Muscle of arm (tissue), 12 donors: Measurements from ENCODE around the gene OR2F2. TPM values are rescaled to one million over a fixed set of nuclear protein-coding genes. Genes with fewer than 3 reads are reported as not detected.

ENCODE experiments used
- DNase-seq: peaks from one replicate; pipeline ENCODE4 v3.0.0-alpha.2; 2013
- polyA plus RNA-seq, 12 donors: library from polyadenylated mRNA; unstranded; fragments of 120-200 nt; gene quantifications; one replicate each; pipeline ENCODE4 v1.2.1, GENCODE V29; 2013; ENCODE audit not compliant: insufficient read length in 12 of 12

OR2F2 gene
- polyA plus RNA-seq, 12 donors: not detected

DNA sequence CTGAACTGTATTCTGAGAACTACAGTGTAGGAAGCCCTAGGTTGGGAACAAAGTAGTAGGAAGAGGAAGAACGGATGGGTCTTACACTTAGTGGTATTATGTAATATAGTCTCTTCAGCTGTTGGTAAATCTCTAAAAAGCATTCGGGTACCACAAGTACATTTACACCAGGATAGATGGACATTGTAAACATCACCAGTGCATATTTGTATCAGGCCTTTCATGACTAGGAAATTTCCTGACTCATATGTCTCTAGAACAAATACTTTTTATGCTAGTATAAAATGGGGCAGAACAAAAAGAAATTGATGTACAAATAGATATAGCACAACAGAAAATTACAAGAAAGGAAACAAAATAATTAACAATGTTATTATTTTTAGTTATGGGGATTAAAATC is 43.6 kb downstream of the OR2F2 start:
- DNase-seq: no peak

DNA sequence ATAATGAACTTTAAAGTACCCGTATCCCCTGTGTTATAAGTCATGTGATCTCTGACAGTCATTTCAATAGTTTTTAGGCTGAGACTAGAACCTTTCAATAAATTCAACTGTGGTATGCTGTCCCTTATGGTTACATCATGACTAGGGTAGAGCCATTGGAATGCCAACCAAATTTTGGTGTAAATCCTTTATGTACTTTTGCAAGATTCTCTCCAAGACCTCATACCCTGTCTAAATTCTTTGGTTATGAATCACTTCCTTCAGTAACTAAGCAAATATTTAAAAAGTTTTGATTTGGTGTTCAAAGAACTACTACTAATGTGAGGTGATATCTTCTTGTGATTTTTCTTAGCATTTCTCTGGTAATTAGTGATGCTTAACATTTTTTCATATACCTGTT is 44.3 kb downstream of the OR2F2 start:
- no peak for DNase-seq

DNA sequence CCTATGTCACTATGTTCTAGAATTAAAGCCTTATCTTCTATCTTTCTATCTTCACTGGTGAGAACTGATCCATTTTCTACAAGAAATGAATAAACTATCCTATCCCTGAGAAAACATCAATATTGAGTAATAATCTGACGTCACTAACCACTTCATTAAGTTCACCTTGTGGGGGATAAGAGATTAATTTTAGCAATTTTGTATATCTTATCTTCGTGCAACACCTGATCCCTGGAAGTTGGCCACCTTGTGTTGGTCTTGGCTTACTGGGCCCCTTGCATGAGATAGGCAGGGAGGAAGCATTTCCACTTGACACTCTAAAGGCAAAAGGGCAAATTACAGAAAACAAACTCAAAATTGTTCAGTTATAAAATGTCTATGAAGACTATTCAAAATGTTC is 45.0 kb downstream of the OR2F2 start:
- DNase-seq: no peak

DNA sequence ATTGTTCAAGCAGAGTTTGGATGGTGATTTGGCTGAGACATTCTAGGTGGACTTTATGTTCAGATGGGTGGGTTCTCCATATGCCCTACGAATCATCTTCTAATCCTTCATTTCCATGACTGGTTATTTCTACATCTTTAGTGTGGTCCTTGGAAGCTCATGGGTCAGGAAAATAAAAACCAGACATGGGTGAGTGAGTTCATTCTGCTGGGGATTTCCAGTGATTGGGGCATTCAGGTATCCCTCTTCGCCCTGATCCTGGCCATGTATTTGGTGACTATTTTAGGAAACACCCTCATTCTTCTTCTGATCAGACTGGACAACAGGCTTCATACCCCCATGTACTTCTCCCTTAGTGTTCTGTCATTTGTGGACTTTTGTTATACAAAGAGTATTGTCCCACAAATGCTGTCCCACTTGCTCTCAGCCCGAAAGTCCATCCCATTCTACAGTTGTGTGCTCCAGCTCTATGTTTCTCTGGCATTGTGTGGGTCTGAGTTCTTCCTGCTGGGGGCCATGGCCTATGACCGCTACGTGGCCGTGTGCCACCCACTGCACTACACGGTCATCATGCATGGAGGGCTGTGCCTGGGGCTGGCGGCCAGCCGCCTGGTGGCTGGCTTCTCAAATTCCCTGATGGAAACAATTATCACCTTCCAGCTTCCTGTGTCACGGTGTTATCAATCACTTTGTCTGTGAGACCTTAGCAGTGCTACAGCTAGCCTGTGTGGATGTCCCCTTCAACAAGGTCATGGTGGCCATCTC is 45.9 kb downstream of the OR2F2 start:
- no peak for DNase-seq

DNA sequence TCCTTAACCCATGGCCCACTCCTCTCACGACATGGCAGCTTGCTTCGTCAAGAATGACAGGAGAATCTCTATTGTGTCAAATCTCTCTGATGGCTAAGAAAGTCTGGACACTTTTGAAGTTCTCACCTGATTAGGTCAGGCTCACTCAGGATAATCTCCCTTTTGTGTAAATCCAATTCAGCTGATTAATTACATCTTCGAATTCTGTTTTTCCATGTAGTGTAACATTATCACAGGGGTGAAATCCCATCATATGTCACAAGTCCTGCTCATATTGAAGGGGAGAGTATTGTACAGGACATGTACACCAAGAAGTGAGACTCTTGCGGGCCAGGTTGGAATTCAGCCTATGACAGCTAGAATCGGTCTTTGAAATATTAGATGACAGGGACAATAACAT is 48.9 kb downstream of the OR2F2 start:
- DNase-seq: no peak

Other genes starting within 250 kb of the OR2F2 start
- 1 to 10 TPM in 1 of 12 donors, under 1 TPM in 6, not detected in 5; 0.20 to 1.5 (median 0.31) TPM for gene CTAGE6, start 177.5 kb upstream of the OR2F2 start, polyA plus RNA-seq
- gene TCAF1, start 33.1 kb upstream of the OR2F2 start, polyA plus RNA-seq: 100 to 1,000 TPM in 11 of 12 donors, not detected in 1; 108 to 248 (median 215) TPM
- under 1 TPM in 4 of 12 donors, not detected in 8; 0.04 to 0.32 (median 0.05) TPM for gene OR2F1, start 19.6 kb downstream of the OR2F2 start, polyA plus RNA-seq
- not detected for gene OR6B1, start 65.1 kb downstream of the OR2F2 start, polyA plus RNA-seq
- gene OR2A5, start 113.7 kb downstream of the OR2F2 start, polyA plus RNA-seq: under 1 TPM in 2 of 12 donors, not detected in 10; 0.25 to 0.38 TPM
- not detected for gene OR2A25, start 134.6 kb downstream of the OR2F2 start, polyA plus RNA-seq
- gene OR2A12, start 151.0 kb downstream of the OR2F2 start, polyA plus RNA-seq: under 1 TPM in 1 of 12 donors, not detected in 11; 0.04 TPM
- not detected for gene OR2A2, start 174.3 kb downstream of the OR2F2 start, polyA plus RNA-seq
- gene OR2A14, start 187.9 kb downstream of the OR2F2 start, polyA plus RNA-seq: not detected
- gene CTAGE4, start 248.2 kb downstream of the OR2F2 start, polyA plus RNA-seq: 1 to 10 TPM in 5 of 12 donors, under 1 TPM in 4, not detected in 3; 0.45 to 5.2 (median 1.1) TPM